ENCODE data around the gene MIPOL1.
"Not testable (repeated sequence)": the region's sequence is repeated elsewhere in the genome, so short reads cannot be mapped to it uniquely, and the experiment has no call there.

Gene MIPOL1

GRCh38 chr14:37230551-37231194, 32.9 kb downstream of the MIPOL1 start:
- DNase-seq (ENCODE audit: low read depth in 2 of 3, low spot score in 1 of 3), result peak in 1 of 3 donors; percentile 11

- peak in 1 of 3 donors; percentile 19 for DNase-seq (ENCODE audit: low read depth in 2 of 3, low spot score in 1 of 3)
Measured at GRCh38 chr14:37232907-37233481, 35.3 kb downstream of the MIPOL1 start.

- DNase-seq (ENCODE audit: low read depth in 2 of 3, low spot score in 1 of 3), result no peak
Measured at GRCh38 chr14:37234222-37234621, 36.5 kb downstream of the MIPOL1 start.

GRCh38 chr14:37236044-37236443, 38.3 kb downstream of the MIPOL1 start:
- DNase-seq (ENCODE audit: low read depth in 2 of 3, low spot score in 1 of 3), result not testable (repeated sequence)

GRCh38 chr14:37237094-37237493, 39.4 kb downstream of the MIPOL1 start:
- DNase-seq (ENCODE audit: low read depth in 2 of 3, low spot score in 1 of 3), result no peak

- DNase-seq (ENCODE audit: low read depth in 2 of 3, low spot score in 1 of 3), result no peak
Measured at GRCh38 chr14:37237735-37238200, 40.0 kb downstream of the MIPOL1 start.

- no peak for DNase-seq (ENCODE audit: low read depth in 2 of 3, low spot score in 1 of 3)
Measured at GRCh38 chr14:37241198-37241597, 43.5 kb downstream of the MIPOL1 start.

- peak in 1 of 3 donors; percentile 1 for DNase-seq (ENCODE audit: low read depth in 2 of 3, low spot score in 1 of 3)
Measured at GRCh38 chr14:37246427-37246829, 48.7 kb downstream of the MIPOL1 start.

- DNase-seq (ENCODE audit: low read depth in 2 of 3, low spot score in 1 of 3), result no peak
Measured at GRCh38 chr14:37247791-37248461, 50.2 kb downstream of the MIPOL1 start.

GRCh38 chr14:37251775-37252174, 54.0 kb downstream of the MIPOL1 start:
- DNase-seq (ENCODE audit: low read depth in 2 of 3, low spot score in 1 of 3), result no peak

GRCh38 chr14:37252434-37252833, 54.7 kb downstream of the MIPOL1 start:
- no peak for DNase-seq (ENCODE audit: low read depth in 2 of 3, low spot score in 1 of 3)

- no peak for DNase-seq (ENCODE audit: low read depth in 2 of 3, low spot score in 1 of 3)
Measured at GRCh38 chr14:37253905-37254304, 56.2 kb downstream of the MIPOL1 start.

- DNase-seq (ENCODE audit: low read depth in 2 of 3, low spot score in 1 of 3), result no peak
Measured at GRCh38 chr14:37254411-37254947, 56.7 kb downstream of the MIPOL1 start.

- no peak for DNase-seq (ENCODE audit: low read depth in 2 of 3, low spot score in 1 of 3)
Measured at GRCh38 chr14:37257501-37258070, 59.8 kb downstream of the MIPOL1 start.

GRCh38 chr14:37262649-37263048, 64.9 kb downstream of the MIPOL1 start:
- DNase-seq (ENCODE audit: low read depth in 2 of 3, low spot score in 1 of 3), result no peak

- DNase-seq (ENCODE audit: low read depth in 2 of 3, low spot score in 1 of 3), result no peak
Measured at GRCh38 chr14:37263656-37264236, 66.0 kb downstream of the MIPOL1 start.

- no peak for DNase-seq (ENCODE audit: low read depth in 2 of 3, low spot score in 1 of 3)
Measured at GRCh38 chr14:37268788-37269187, 71.1 kb downstream of the MIPOL1 start.

GRCh38 chr14:37270629-37271028, 72.9 kb downstream of the MIPOL1 start:
- DNase-seq (ENCODE audit: low read depth in 2 of 3, low spot score in 1 of 3), result no peak

- no peak for DNase-seq (ENCODE audit: low read depth in 2 of 3, low spot score in 1 of 3)
Measured at GRCh38 chr14:37272569-37272968, 74.8 kb downstream of the MIPOL1 start.

- DNase-seq (ENCODE audit: low read depth in 2 of 3, low spot score in 1 of 3), result no peak
Measured at GRCh38 chr14:37274652-37275051, 76.9 kb downstream of the MIPOL1 start.

- DNase-seq (ENCODE audit: low read depth in 2 of 3, low spot score in 1 of 3), result no peak
Measured at GRCh38 chr14:37275963-37276362, 78.2 kb downstream of the MIPOL1 start.

Measured in stimulated activated CD4-positive, alpha-beta T cell treated with anti-CD3 and anti-CD28 coated beads, Interleukin-12 subunit alpha, Interleukin-12 subunit beta, amount 100 ng/mL, for 48 hours (primary cell).